NCI-H526 (cell line): Measurements from ENCODE around the gene LYSMD3.
A peak's percentile ranks its signal among the peaks of the same experiment; 100 is the strongest.

Source experiments
- DNase-seq, 2 experiments: peaks; one replicate each; lab custom pipeline; 2025; lab: John Stamatoyannopoulos, UW

LYSMD3 gene

DNA sequence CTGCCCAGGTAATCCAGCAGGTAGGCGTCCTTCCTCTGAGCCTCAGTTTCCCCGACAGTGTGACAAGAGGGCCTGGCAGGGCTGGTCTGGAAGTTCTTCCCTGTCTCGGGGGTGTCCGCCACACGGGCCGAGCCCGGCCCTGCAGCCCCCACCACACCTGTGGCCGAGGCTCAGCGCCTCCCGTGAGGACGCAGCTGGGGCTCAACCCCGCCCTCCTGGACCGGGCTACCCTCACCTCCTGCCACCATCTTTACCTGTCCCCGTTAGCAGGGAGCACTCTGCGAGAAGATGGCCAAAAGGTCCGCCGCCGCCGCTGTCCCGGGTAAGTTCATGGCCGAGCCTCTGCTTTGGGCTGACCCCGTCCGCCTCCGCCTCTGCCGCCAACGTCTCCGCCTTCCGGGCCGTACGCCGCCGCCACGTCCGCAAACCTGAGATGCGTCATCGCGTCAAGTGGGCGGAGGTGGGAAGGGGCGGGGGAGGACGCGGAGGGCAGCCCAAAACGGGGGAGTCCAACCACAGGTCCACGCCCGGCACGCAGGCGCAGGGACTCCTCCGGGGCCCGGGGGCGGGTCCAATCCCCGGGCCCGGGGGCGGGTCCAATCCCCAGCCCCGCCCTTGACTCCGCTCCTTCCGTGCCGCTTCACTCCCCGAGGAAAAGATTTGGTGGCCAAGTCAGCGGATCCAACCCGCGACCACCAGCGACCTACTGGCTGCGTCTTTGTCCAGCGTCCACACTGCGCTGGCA, at the start of gene LYSMD3:
TSS of gene LYSMD3 (minus strand) at position 391 of the 745 bp plus-strand sequence. CDS start 4,295 bp downstream, outside the sequence.
- peak; percentile 86 to 94 for DNase-seq

GRCh38 chr5:90576566-90576965, 47.2 kb upstream of the LYSMD3 start:
- DNase-seq = peak in 1 of 2 experiments; percentile 2

DNA sequence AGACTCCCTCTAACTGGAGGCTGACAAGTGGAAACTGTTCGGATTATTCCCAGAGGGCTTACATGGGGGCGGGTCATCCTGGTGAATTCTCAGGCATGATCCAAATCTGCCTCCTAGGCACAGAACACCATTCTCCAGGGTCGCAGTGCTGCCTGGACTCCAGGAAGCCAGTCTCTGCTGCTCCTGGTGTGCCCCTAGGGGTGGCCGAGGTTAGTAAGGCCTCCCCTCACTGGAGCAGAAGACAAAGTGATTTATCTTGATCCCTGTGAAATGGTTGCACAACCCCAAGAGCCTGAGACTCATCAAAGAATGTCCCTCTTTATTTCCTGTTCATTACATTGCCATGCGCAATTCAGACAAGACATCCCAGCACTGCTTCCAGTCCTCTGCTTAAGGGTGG, 46.3 kb upstream of the LYSMD3 start:
- DNase-seq = no peak

DNA sequence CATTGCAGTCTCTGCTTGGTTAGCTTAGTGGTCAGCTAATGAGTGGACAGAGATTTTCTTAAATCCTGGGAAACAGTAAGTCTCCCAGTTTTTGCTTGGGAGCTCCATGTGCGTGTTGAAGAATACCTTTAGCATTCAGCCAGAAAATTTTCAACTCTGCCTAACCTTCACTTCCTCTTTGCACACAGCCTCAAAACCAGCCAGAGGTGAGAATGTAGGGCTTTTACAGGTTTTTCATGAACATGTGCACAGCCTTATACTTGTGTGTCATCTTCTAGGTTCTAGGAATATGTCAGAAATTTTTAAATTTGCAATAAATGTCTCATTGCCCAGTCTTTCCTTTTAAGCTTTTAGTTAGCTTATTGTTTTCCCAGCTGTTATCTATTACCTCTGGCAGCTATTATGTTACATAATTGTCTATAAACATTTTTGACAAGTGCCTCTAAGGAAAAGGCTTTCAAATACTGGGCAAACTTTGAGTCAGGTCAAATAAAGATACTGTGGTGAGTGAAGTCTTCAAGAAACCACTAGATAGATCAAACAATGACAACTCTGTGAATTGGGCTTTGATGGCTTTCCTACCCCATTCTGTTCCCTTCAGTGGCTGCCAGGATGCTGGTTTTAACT, 41.9 kb upstream of the LYSMD3 start:
- DNase-seq = no peak

DNA sequence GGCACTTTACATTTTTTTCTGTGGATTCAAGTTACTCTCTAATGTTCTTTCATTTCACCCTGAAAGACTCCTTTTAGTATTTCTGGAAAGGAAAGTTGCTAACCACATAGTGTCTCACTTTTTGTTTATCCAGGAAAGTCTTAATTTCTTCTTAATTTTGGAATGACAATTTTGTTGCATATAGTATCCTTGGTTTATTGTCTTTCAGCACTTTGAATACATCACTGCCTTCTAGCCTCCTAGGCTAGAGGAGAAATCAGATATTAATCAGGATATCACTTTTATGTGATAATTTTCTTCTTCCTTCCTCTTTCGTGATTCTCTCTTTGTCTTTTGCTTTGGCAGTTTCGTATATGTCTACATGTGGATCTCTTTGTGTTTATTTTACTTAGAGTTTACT, 40.6 kb upstream of the LYSMD3 start:
- DNase-seq = no peak

DNA sequence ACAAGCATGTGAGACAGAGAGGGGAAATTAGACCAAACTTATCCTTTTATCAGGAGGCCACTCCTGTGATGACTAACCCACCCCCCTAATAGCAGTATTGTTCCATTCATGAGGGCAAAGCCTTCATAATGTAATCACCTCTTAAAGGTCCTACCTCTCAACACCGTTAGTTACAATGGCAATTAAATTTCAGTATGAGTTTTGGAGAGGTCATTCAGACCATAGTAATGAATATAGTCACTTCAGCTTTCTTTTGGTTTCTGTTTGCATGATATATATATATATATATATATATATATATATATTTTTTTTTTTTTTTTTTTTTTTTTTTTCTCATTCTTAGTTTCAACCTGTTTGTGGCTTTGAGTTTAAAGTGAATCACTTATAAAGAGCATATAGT, 39.7 kb upstream of the LYSMD3 start:
- no peak for DNase-seq

DNA sequence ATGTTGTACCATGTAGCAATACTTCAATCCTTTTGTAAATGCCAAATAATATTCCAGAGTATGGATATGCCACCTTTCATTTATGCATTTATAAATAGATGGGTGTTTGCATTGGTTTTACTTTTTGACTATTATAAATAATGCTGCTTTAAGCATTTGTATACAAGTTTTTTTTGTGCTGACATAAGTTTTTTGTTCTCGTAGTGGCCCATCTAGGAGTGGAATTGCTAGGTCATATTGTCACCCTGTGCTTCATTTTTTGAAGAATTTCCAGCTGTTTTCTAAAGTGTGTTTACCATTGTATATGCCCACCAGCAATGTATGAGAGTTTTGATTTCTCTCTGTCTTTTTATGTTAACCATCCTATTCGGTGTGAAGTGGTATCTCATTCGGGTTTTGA, 36.1 kb upstream of the LYSMD3 start:
- no peak for DNase-seq

DNA sequence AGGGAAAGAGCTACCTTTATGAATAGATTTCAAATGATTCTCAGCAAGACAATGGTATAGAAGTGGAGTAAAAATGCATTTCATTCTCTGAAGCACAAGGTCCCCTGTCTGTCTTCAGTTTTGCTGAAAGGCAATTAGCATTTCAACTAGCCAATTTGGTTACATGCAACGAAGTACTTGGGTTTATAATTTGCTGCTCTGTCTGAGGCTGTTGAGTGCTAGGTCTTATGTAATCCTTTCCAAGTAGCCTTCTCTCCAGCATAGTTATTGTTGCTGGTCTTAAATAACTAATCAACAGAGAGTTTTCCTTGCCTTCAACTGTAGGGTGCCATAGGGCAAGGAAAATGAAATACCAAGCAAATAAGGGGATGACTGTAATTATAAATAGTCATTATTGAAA, 33.7 kb upstream of the LYSMD3 start:
- DNase-seq = peak; percentile 14 to 48

- peak; percentile 18 to 57 for DNase-seq
Measured at GRCh38 chr5:90562341-90562740, 33.0 kb upstream of the LYSMD3 start.

DNA sequence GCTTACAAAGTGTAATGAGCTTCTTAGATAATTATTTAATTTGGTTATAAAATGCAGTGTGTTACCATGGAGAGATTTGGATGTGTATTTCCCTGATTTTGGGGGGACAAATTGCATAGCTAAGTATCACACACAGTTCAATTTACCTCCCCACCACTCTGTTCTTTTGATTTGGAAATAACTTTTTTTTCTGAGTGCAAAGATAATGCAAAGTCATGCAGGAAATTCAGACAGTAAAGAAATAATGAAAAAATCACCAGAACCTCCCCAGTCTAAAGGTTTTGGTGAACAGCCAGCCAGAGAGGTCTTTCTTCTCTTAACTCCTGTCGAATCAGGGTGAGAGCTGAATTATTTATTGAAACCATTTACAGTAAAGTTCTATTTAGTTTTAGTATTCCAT, 32.4 kb upstream of the LYSMD3 start:
- no peak for DNase-seq

GRCh38 chr5:90560771-90561170, 31.4 kb upstream of the LYSMD3 start:
- DNase-seq = no peak

GRCh38 chr5:90558344-90559192, 29.2 kb upstream of the LYSMD3 start, which contains the start of gene ADGRV1:
Gene ADGRV1, plus strand, starts transcription at chr5:90558797. Its CDS starts 99 bp downstream, at chr5:90558896.
- DNase-seq = peak; percentile 80 to 87

DNA sequence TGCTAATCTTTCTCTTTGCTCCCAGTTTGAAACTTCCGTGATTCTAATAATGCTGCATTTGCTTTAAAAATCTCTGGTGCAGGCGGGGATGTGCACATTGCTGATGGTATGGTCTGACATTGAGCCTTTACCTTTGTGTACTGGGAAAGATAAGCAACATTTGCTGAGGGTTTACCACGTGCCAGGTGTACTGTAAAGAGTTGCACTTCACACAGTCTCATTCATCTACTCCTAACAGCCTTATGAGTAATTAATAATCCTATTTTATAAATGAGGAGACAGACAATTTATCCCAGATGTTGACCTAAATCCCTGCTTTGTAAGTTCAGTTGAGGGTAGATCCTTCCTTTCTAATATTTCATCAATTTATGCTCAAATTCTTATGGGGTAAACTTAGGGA, 28.5 kb upstream of the LYSMD3 start:
- peak in 1 of 2 experiments; percentile 5 for DNase-seq

DNA sequence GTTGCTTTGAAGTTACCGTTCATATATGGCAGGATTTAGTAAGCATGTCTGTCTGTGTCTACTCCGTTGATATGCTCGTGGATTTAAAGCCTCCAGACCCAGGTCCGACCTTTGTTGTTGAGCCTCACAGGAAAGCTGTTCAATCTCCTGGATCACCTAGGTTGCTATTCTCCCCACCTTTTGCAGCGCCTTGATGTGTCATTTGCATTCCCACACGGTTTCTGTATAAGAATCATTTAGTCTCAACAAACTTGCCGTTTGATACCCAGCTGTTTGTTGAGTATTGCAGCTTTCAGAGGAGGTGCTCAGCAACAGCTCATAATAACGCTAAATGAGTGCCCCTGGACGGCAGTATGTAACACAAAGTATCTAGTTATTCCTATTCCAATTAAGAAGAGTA, 28.0 kb upstream of the LYSMD3 start:
- DNase-seq = no peak

DNA sequence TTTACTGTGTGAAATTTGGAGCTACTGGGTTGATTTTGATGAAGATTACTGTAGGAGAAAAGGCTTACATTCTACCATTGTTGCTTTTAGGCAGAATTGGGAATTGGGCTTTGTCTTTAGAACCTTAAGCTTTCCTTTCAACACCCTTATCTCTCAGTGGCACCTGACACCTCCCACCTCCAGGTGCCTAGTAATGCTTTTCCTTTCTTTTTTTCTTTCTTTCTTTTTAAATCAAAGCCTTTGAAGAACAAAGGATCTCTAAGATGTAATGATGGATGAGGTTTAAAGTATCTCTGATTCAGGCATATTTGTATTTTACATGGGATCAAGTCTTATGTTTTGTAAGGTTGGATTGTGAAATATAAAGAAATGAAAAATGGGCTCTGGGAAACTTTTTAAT, 26.3 kb upstream of the LYSMD3 start:
- no peak for DNase-seq

GRCh38 chr5:90554358-90555006, 25.1 kb upstream of the LYSMD3 start:
- no peak for DNase-seq

DNA sequence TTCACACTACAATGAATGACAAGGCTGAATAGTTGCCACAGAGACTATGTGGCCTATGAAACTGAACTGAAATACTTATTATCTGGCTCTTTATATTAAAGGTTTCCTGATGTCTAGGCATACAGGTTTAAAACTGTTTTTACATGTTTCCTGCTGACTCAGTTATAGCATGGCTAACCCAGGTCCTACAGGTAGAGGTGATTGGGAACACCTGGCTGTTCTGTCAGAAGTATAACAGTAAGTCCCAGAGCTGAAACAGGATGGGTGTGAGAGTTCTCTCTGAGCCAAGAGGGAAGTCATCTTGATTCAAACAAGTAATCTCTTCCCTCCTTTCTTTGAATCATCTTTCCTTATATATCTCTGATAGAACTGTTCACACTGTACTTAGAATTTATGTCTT, 24.3 kb upstream of the LYSMD3 start:
- DNase-seq = no peak

GRCh38 chr5:90551376-90551775, 22.0 kb upstream of the LYSMD3 start:
- no peak for DNase-seq

DNA sequence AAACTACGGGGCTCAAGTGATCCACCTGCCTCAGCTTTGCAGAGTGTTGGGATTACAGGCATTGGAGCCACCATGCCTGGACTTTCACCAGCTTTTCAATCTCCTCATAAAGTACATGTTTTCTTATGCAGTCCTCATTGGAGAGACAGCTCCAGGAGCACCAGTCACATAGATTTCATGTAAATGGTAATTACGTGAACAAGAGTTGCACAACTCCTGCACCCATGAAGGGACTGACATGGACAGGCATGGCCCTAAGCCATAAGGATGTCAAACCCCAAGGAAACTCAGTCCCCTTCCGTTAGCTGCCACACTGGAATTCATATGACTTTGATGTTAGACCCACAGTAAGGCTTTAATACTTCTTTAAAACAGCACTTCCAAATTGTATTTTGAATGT, 21.6 kb upstream of the LYSMD3 start:
- no peak for DNase-seq

GRCh38 chr5:90549729-90550275, 20.4 kb upstream of the LYSMD3 start:
- no peak for DNase-seq

DNA sequence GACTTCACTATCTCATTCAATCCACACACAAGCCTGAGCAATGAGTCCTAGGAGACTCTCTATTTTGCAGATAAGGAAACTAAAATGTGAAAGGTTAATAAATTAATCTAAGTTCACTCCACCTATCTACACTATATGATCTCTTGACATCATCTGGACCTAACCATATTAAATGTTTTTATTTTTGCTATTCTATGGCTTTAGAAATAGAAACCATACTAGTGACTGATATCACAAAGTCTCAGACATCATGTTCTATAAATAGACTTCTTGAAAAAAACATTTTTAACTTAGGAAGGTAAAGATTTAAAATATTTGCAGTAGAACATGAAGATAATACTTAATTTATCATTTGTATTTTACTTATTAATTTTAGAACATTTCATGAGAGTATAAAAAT, 19.8 kb upstream of the LYSMD3 start:
- DNase-seq = no peak

DNA sequence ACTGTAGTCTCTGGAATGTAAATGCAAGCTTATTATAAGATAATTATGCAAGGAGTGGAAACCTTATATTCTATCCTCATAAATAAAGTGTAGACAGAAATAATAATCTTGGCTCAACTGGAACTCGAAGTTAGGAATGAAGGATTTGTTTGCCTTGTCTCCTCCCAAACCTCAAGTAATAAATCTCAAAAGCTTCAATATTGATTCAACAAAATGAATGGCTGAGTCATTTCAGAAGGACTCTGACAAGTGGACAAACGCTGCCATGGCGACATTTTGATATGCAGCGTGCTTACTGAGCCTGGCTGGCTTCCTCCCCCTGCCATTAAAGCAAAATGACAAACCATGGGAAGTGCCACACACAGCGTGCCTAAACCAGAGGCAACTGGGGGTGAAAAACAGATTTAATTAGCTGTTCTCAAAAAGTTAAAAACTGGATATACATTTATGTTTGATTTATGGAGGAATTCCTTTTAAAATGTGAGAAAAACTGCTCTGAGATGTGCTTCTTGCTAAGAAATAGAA, 18.7 kb upstream of the LYSMD3 start:
- DNase-seq = peak; percentile 18 to 49
